Measurements from ENCODE around the gene PTH1R. TPM values are rescaled to one million over a fixed set of nuclear protein-coding genes. Genes with fewer than 3 reads are reported as not detected.

The PTH1R gene
- total RNA-seq, 4 donors from 2014 or later: 1.8 to 5.4 (median 2.5) TPM

DNA sequence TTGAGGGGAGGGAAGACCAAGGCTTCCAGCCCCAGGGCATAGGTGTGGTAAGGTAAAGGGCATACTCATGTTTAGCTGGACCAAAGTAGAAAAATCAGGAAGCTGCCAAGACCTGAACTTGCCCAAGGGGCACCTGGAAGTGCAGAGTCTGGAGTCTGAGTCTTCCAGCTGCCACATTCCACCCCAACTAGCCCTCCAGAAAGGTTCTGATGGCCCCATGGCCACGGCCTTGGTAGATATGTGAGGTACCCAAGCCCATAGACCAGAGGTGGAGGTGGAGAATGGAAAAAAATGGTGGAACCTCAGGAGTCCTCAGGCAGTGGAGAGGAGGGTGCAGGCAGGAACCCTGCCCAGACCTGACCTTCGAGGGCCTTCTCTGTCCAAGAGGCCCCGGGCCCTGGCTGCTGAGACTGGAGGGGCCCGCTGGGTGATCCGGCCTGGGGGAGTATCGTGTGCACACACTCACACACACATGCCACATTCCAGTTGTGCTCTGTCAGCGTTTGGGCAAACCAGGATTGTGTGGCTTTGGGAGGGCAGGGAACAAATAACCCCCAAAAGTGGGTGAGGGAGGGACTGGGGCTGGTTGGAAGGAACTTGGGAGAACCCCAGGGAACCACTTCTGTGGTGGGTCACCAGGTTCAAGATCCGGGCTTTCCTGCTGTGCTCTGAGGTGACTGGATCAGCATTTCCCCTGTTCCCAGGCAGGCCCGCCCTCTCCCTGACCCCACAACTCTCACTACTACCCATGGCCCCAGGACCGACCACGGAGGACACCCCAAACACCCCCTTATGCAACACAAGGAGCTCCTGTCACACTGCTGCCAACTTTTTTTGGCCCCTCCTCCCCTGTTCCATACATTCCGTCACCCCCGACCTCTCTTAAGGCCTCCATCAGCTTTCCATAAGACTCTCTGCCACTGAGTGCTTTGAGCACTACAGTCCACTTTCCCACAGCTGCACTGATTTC lies 25.9 kb upstream of the PTH1R start:
- no peak for TF ChIP-seq POLR2A (IDR thresholded peaks at IDR 0.05)
- no peak for TF ChIP-seq CTCF (IDR thresholded peaks at IDR 0.05)
- DNase-seq (ENCODE audit: low spot score in 2 of 2): peak in 1 of 2 donors; percentile 82
- no peak overlapping the region for H3K4me3 ChIP-seq (ENCODE audit: low read depth, poor library complexity, severe bottlenecking)
- intact Hi-C loops (cut with DNase I; ENCODE audit: low total_unique reads): no loop called here
- WGBS, 2 donors: 83 to 84% methylated on average over 13 of the region's 13 CpGs

DNA sequence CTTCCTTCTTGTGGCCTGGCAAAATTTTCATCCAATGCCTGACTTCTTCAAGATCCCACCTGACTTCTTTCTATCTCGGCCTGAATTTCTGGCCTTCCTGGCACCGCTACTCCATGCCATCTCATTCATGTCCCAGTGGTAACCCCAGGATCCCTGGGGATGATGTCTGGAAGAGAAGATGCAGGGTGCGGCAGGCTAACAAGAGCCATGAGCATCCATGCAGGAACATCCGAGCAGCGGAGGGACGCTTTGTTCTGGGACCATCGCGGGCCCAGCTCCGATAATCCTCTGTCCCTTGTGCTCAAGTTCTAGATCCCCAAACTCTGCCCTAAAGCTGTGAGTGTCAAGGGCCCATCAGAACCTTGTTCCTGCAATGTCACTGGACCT lies 25.2 kb upstream of the PTH1R start:
- intact Hi-C loops (cut with DNase I; ENCODE audit: low total_unique reads): no loop called here
- TF ChIP-seq CTCF (IDR thresholded peaks at IDR 0.05): no peak
- no peak for TF ChIP-seq POLR2A (IDR thresholded peaks at IDR 0.05)
- no peak overlapping the region for H3K4me3 ChIP-seq (ENCODE audit: low read depth, poor library complexity, severe bottlenecking)
- peak in 1 of 2 donors; percentile 77 for DNase-seq (ENCODE audit: low spot score in 2 of 2)
- WGBS, 2 donors: 92 to 93% methylated on average over 9 of the region's 9 CpGs

DNA sequence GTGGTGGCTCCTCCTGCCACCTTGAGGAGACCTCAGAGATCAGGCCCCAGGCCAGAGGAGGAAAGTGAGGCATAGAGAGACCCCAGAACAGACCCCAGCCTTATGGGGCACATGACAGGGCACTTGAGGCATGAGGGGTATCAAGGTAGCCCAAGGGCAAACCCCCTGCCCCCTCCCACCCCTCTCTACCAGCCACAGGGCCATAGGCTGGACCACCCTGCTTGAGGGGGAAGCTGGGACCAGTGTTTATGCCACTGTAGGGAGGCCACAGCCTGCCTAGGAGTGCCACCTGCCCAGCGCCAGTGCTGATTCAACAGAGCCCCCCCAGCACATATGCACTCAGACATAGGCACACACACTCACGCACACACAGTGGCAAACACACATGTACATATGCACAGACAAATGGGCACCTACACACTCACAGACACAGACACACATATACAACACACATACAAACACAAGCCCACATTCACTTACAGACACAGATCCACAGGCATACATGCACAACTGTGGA lies 24.6 kb upstream of the PTH1R start:
- H3K4me3 ChIP-seq (ENCODE audit: low read depth, poor library complexity, severe bottlenecking): no peak overlapping the region
- TF ChIP-seq POLR2A (IDR thresholded peaks at IDR 0.05): no peak
- no peak for TF ChIP-seq CTCF (IDR thresholded peaks at IDR 0.05)
- DNase-seq (ENCODE audit: low spot score in 2 of 2): peak in 1 of 2 donors; percentile 39
- 100% methylated on average over 2 of the region's 2 CpGs for WGBS, 2 donors
- intact Hi-C loops (cut with DNase I; ENCODE audit: low total_unique reads): no loop called here

DNA sequence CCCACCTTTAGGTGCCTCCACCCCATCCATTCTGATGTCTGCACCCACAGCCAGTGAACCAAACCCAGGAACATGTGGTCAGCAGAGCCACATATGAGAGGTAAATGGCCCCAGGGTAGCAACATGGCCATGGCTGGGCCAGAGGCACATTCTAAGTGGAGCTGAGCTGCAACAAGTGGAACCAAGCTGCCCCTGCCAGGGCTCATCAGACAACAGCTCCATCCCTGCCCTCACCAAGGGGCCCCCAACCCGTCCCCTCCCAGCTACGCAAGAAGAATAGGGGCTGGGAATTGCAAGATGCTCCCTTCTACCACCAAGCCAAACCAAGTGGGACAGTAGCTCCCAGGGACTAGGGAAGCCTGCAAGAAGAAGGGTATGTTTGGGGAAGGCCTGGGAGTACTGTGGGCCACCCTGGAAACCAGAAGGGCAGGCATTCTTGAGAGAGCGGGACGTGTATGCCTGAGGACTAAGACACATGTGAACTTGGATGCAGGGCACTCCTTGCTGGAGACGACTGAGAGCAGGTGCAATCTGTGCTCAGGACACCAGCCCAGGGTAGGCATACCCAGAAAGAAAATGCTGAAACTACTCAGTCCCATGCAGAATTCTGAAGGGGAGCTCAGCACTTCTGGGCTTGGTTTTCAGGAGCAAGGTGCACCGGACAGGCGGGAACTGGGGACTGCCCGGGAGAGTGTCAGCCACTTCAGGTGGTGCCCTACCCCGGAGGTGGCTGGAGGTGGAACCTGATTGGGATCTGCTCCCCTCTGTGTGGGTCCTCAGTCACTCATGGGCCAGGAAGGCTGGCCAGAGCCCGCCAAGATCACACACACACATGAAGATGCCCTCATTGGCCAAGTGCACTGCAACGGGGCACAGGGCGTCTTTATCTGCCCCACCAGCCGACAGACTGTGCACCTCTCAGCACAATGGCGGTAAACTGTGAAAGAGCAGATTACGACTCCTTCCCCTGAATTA lies 23.8 kb upstream of the PTH1R start:
- 89 to 95% methylated on average over 14 to 15 of the region's 15 CpGs for WGBS, 2 donors
- H3K4me3 ChIP-seq (ENCODE audit: low read depth, poor library complexity, severe bottlenecking): no peak overlapping the region
- TF ChIP-seq POLR2A (IDR thresholded peaks at IDR 0.05) (no peak), CTCF (IDR thresholded peaks at IDR 0.05) (no peak)
- intact Hi-C loops (cut with DNase I; ENCODE audit: low total_unique reads): no loop called here
- DNase-seq (ENCODE audit: low spot score in 2 of 2): peak in 1 of 2 donors; percentile 71

GRCh38 chr3:46854555-46854991 lies 22.9 kb upstream of the PTH1R start:
- 86 to 90% methylated on average over 5 of the region's 5 CpGs for WGBS, 2 donors
- TF ChIP-seq POLR2A (IDR thresholded peaks at IDR 0.05) (no peak), CTCF (IDR thresholded peaks at IDR 0.05) (no peak)
- H3K4me3 ChIP-seq (ENCODE audit: low read depth, poor library complexity, severe bottlenecking): no peak overlapping the region
- DNase-seq (ENCODE audit: low spot score in 2 of 2): peak in 1 of 2 donors; percentile 83
- intact Hi-C loops (cut with DNase I; ENCODE audit: low total_unique reads): no loop called here
